IMR-90 (cell line): ENCODE results near the gene SEMA3E. TPM values are rescaled to one million over a fixed set of nuclear protein-coding genes. Genes with fewer than 3 reads are reported as not detected.

Source experiments
- ATAC-seq: fragments of 200-7000 bp; cut with Tn5 transposase; 2 replicates; pipeline ENCODE4 v1.9.1; 2020; ENCODE audit warnings: low read depth, mild to moderate bottlenecking, moderate library complexity
- BruUV-seq: library from RNA; stranded (reverse); fragments of 400-500 nt; replicated peaks from 2 replicates; lab custom pipeline; 2021; lab: Mats Ljungman, UMichigan
- CTCF ChIA-PET: fragments of 300-600 bp; formaldehyde crosslinking; extraction: SDS; loops from one replicate; lab custom pipeline; 2021; ENCODE audit warnings: antibody characterized with exemption; lab: Yijun Ruan, JAX
- POLR2A ChIA-PET: fragments of 300-600 bp; sonication (Branson Sonifier 250); formaldehyde crosslinking; loops from one replicate; lab custom pipeline; 2022; ENCODE audit warnings: antibody characterized with exemption; ENCODE audit not compliant: unreplicated experiment; lab: Charles Lee
- DNase-seq: peaks from one replicate; pipeline ENCODE4 v3.0.0; 2013
- H2AFZ ChIP-seq: replicated peaks from 2 replicates; pipeline ENCODE3; 2013; ENCODE audit warnings: low read length, mild to moderate bottlenecking; ENCODE audit not compliant: poor library complexity
- H2AK5ac ChIP-seq: 2 replicates; pipeline ENCODE4 v1.6.1; 2013; ENCODE audit warnings: low read depth, low read length, inconsistent platforms
- H2AK9ac ChIP-seq: replicated peaks from 2 replicates; pipeline ENCODE3; 2013; ENCODE audit warnings: mild to moderate bottlenecking, low read depth, low read length, moderate library complexity; ENCODE audit not compliant: poor library complexity
- H2BK120ac ChIP-seq: 2 replicates; pipeline ENCODE4 v1.6.1; 2013; ENCODE audit warnings: low read depth, low read length, inconsistent platforms
- H2BK15ac ChIP-seq: 3 replicates; pipeline ENCODE4 v1.6.1; 2013; ENCODE audit warnings: low read depth, low read length, inconsistent platforms
- H2BK20ac ChIP-seq: 2 replicates; pipeline ENCODE4 v1.6.1; 2013; ENCODE audit warnings: low read depth, mild to moderate bottlenecking, inconsistent platforms, low read length, moderate library complexity
- H2BK5ac ChIP-seq: 2 replicates; pipeline ENCODE4 v1.6.1; 2013; ENCODE audit warnings: mild to moderate bottlenecking, low read depth, low read length, inconsistent platforms; ENCODE audit not compliant: poor library complexity, severe bottlenecking
- H3K14ac ChIP-seq: replicated peaks from 2 replicates; pipeline ENCODE4 v1.6.1; 2013; ENCODE audit warnings: low read depth, low read length, inconsistent platforms
- H3K18ac ChIP-seq: 2 replicates; pipeline ENCODE4 v1.6.1; 2013; ENCODE audit warnings: low read depth, low read length, control low read depth
- H3K23ac ChIP-seq: 2 replicates; pipeline ENCODE4 v1.6.1; 2013; ENCODE audit warnings: low read depth, low read length, inconsistent platforms
- H3K27ac ChIP-seq: 2 replicates; pipeline ENCODE4 v1.5.1; 2013; ENCODE audit warnings: mild to moderate bottlenecking, control low read depth, low read length; ENCODE audit not compliant: insufficient read depth
- H3K27me3 ChIP-seq: 2 replicates; pipeline ENCODE4 v1.6.1; 2013; ENCODE audit warnings: low read length; ENCODE audit not compliant: control insufficient read depth, insufficient read depth
- H3K36me3 ChIP-seq: 2 replicates; pipeline ENCODE4 v1.6.1; 2013; ENCODE audit warnings: low read length, mixed read lengths; ENCODE audit not compliant: control insufficient read depth, insufficient read depth
- H3K4ac ChIP-seq: 2 replicates; pipeline ENCODE4 v1.6.1; 2013; ENCODE audit warnings: low read depth, low read length, inconsistent platforms
- H3K4me1 ChIP-seq: 2 replicates; pipeline ENCODE4 v1.6.1; 2013; ENCODE audit warnings: low read length, mixed read lengths; ENCODE audit not compliant: control insufficient read depth, insufficient read depth
- H3K4me2 ChIP-seq: 2 replicates; pipeline ENCODE4 v1.6.1; 2013; ENCODE audit warnings: low read depth, mild to moderate bottlenecking, control low read depth, low read length, moderate library complexity
- H3K4me3 ChIP-seq: 2 replicates; pipeline ENCODE4 v1.5.1; 2013; ENCODE audit warnings: low read depth, mild to moderate bottlenecking, control low read depth, low read length, moderate library complexity; ENCODE audit not compliant: insufficient read depth
- H3K56ac ChIP-seq: 2 replicates; pipeline ENCODE4 v1.6.1; 2013; ENCODE audit warnings: low read length, inconsistent platforms; ENCODE audit not compliant: insufficient read depth; ENCODE audit errors: extremely low read depth
- H3K79me1 ChIP-seq, 2 experiments: 2 replicates each; pipeline ENCODE4 v1.6.1; 2013; ENCODE audit warnings: low read length in 2 of 2, inconsistent platforms in 1 of 2, low read depth in 1 of 2
- H3K9ac ChIP-seq: 2 replicates; pipeline ENCODE4 v1.6.1; 2013; ENCODE audit warnings: low read depth, low read length, control low read depth
- H3K9me1 ChIP-seq: 2 replicates; pipeline ENCODE4 v1.6.1; 2013; ENCODE audit warnings: low read length, inconsistent platforms; ENCODE audit not compliant: insufficient read depth
- H3K9me3 ChIP-seq: 2 replicates; pipeline ENCODE4 v1.6.1; 2013; ENCODE audit warnings: low read length; ENCODE audit not compliant: control insufficient read depth, insufficient read depth
- H4K20me1 ChIP-seq: 2 replicates; pipeline ENCODE4 v1.6.1; 2013; ENCODE audit warnings: low read length, inconsistent platforms; ENCODE audit not compliant: insufficient read depth
- H4K5ac ChIP-seq: 2 replicates; pipeline ENCODE4 v1.6.1; 2013; ENCODE audit warnings: mild to moderate bottlenecking, low read depth, low read length, control low read depth
- H4K8ac ChIP-seq, 2 experiments: 2 replicates each; pipeline ENCODE4 v1.6.1; 2013; ENCODE audit warnings: low read depth in 2 of 2, low read length in 2 of 2, control low read depth in 1 of 2, inconsistent platforms in 1 of 2
- H4K91ac ChIP-seq: 2 replicates; pipeline ENCODE4 v1.6.1; 2013; ENCODE audit warnings: low read depth, low read length, inconsistent platforms; ENCODE audit not compliant: insufficient read depth
- BHLHE40 ChIP-seq: fragments of 150-350 bp; IDR thresholded peaks from 2 replicates; pipeline ENCODE4 v1.6.1; 2016; ENCODE audit warnings: mild to moderate bottlenecking, low read depth, low read length
- CEBPB ChIP-seq: IDR thresholded peaks from 2 replicates; pipeline ENCODE4 v1.6.1; 2012; ENCODE audit warnings: low read depth, low read length, improper control_type of control experiment
- ELK1 ChIP-seq: fragments of 150-350 bp; IDR thresholded peaks from 2 replicates; pipeline ENCODE4 v1.6.1; 2016; ENCODE audit warnings: low read depth, mild to moderate bottlenecking, low read length, moderate library complexity, borderline replicate concordance
- FOS ChIP-seq: fragments of 150-350 bp; IDR thresholded peaks from 2 replicates; pipeline ENCODE4 v1.6.1; 2016; ENCODE audit warnings: low read depth, low read length
- MAFK ChIP-seq: IDR thresholded peaks from 2 replicates; pipeline ENCODE4 v1.6.1; 2012; ENCODE audit warnings: low read depth, low read length, improper control_type of control experiment
- MAZ ChIP-seq: IDR thresholded peaks from 2 replicates; pipeline ENCODE4 v1.6.1; 2012; ENCODE audit warnings: low read depth, mild to moderate bottlenecking, low read length, improper control_type of control experiment, moderate library complexity, borderline replicate concordance
- MXI1 ChIP-seq: IDR thresholded peaks from 2 replicates; pipeline ENCODE4 v1.6.1; 2012; ENCODE audit warnings: low read depth, mild to moderate bottlenecking, low read length, moderate library complexity, borderline replicate concordance
- NFE2L2 ChIP-seq: fragments of 150-350 bp; IDR thresholded peaks from 2 replicates; pipeline ENCODE4 v1.6.1; 2016; ENCODE audit warnings: low read depth, mild to moderate bottlenecking, low read length
- POLR2A ChIP-seq: IDR thresholded peaks from 2 replicates; pipeline ENCODE4 v1.6.1; 2012; ENCODE audit warnings: mild to moderate bottlenecking, low read depth, low read length
- RAD21 ChIP-seq: IDR thresholded peaks from 2 replicates; pipeline ENCODE4 v1.6.1; 2012; ENCODE audit warnings: low read length, improper control_type of control experiment
- RCOR1 ChIP-seq: IDR thresholded peaks from 2 replicates; pipeline ENCODE4 v1.6.1; 2012; ENCODE audit warnings: mild to moderate bottlenecking, low read length, improper control_type of control experiment; ENCODE audit not compliant: insufficient replicate concordance
- SMC3 ChIP-seq: fragments of 150-350 bp; IDR thresholded peaks from 2 replicates; pipeline ENCODE4 v1.6.1; 2016; ENCODE audit warnings: low read depth, mild to moderate bottlenecking, antibody characterized with exemption, low read length, moderate library complexity
- USF2 ChIP-seq: fragments of 150-350 bp; IDR thresholded peaks from 2 replicates; pipeline ENCODE4 v1.6.1; 2017; ENCODE audit warnings: mild to moderate bottlenecking, antibody characterized with exemption, low read length, low read depth
- dilution Hi-C: fragments of 300-500 bp; cut with HindIII; formaldehyde crosslinking; loops from one replicate; pipeline ENCODE4 v1.14.3; 2018; ENCODE audit warnings: low sequenced_read_pairs; ENCODE audit not compliant: unreplicated experiment
- in situ Hi-C: fragments of 300-500 bp; cut with MboI; formaldehyde crosslinking; loops from 3 replicates; pipeline ENCODE4 v1.14.3; 2019; ENCODE audit warnings: low sequenced_read_pairs, inconsistent platforms, mixed read lengths
- intact Hi-C: fragments of 100-400 bp; cut with micrococcal nuclease; formaldehyde crosslinking; loops from 2 replicates; pipeline ENCODE4 v1.10.0; 2022
- polyA plus RNA-seq, 3 experiments: library from polyadenylated mRNA; depleted of rRNA; stranded (reverse); fragments of >200 nt; gene quantifications; 2 replicates each; pipeline ENCODE4 v1.2.3, GENCODE V29; 2012; ENCODE audit warnings: low replicate concordance in 1 of 3
- total RNA-seq: library from RNA; depleted of rRNA; stranded (reverse); fragments of >200 nt; gene quantifications from 2 replicates; pipeline ENCODE4 v1.2.3, GENCODE V29; 2012

The SEMA3E gene
- total and polyA plus RNA-seq, 2 of the 4 experiments (the other 2 are of a cell fraction) = 0.31 to 0.72 TPM

DNA sequence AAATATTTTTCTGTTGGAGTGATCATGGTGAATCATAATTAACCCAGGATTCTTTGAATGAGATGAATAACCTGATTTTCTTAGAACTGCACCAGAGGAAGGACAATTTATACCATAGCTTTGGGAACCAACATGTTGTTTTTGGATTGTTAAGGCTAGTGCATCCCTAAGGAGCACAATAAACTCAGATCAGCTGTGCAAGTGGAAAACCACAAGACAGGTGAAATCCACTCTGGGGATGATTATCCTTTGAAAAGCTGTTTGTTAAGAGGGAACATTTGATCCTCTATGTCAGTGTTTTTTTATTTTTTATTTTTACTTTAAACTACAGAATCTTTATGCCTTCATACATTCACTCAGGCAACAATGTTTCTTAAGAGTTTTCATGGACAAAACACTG is 254.2 kb downstream of the SEMA3E start:
- H2AK5ac ChIP-seq = no peak overlapping the region
- no peak overlapping the region for H2BK20ac ChIP-seq
- H4K20me1 ChIP-seq = no peaks in the 10 kb centered on the region
- CTCF ChIA-PET = no interaction called here
- no peak overlapping the region for H3K4ac ChIP-seq
- intact Hi-C loops = no loop called here
- DNase-seq (no peak), ATAC-seq (no peak)
- no peaks in the 10 kb centered on the region for H3K9me3 ChIP-seq
- no peaks in the 10 kb centered on the region for H3K36me3 ChIP-seq
- no peaks in the 10 kb centered on the region for H3K79me1 ChIP-seq
- no peak overlapping the region for H3K4me2 ChIP-seq
- no peak overlapping the region for H2BK5ac ChIP-seq
- in situ Hi-C loops = no loop called here
- dilution Hi-C loops = no loop called here
- H3K27me3 ChIP-seq = no peaks in the 10 kb centered on the region
- H2AFZ ChIP-seq = no peak overlapping the region
- TF ChIP-seq MAZ (no peak), MAFK (no peak), MXI1 (no peak), RAD21 (no peak), SMC3 (no peak), USF2 (no peak), CEBPB (no peak), POLR2A (no peak), NFE2L2 (no peak), ELK1 (no peak), BHLHE40 (no peak), RCOR1 (no peak), FOS (no peak)
- H3K23ac ChIP-seq = no peak overlapping the region
- no peak overlapping the region for H3K14ac ChIP-seq
- no peak overlapping the region for H2BK120ac ChIP-seq
- H3K9me1 ChIP-seq = no peaks in the 10 kb centered on the region
- no peak overlapping the region for H2AK9ac ChIP-seq
- no peaks in the 10 kb centered on the region for H3K4me1 ChIP-seq
- H3K9ac ChIP-seq = no peak overlapping the region
- no peak overlapping the region for H4K91ac ChIP-seq
- H4K8ac ChIP-seq = no peak overlapping the region
- no peak overlapping the region for H2BK15ac ChIP-seq
- no peak overlapping the region for H4K5ac ChIP-seq
- no peak overlapping the region for H3K27ac ChIP-seq
- H3K56ac ChIP-seq = no peak overlapping the region
- BruUV-seq = no TSS peak
- POLR2A ChIA-PET = no interaction called here
- H3K18ac ChIP-seq = no peak overlapping the region
- no peak overlapping the region for H3K4me3 ChIP-seq
